Gastrocnemius medialis (tissue), 4 donors: ENCODE data around the gene IDH2. TPM values are rescaled to one million over a fixed set of nuclear protein-coding genes. Genes with fewer than 3 reads are reported as not detected.

ENCODE experiments used
- ATAC-seq, 2 donors: fragments of 150-250 bp; one replicate each; pipeline ENCODE4 v1.9.1; 2016
- DNase-seq, 2 donors: peaks; one replicate each; pipeline ENCODE4 v3.0.0-alpha.2; 2019
- H3K27ac ChIP-seq, 4 donors: fragments of 200-600 bp; sonication (generic); 1 replicate in 1 of 4; 2 replicates in 3 of 4; pipeline ENCODE4 v1.5.1; 2016 to 2018; ENCODE audit warnings: mild to moderate bottlenecking in 2 of 4, moderate library complexity in 1 of 4
- H3K27me3 ChIP-seq, 3 donors: fragments of 200-600 bp; sonication (generic) in 2 of 3; 1 replicate in 1 of 3; 2 replicates in 2 of 3; pipeline versions ENCODE4 v1.5.1 to v1.6.0; 2016 to 2019; ENCODE audit warnings: mild to moderate bottlenecking in 1 of 3, moderate library complexity in 1 of 3
- H3K36me3 ChIP-seq, 2 donors: fragments of 200-600 bp; sonication (generic) in 1 of 2; one replicate each; pipeline ENCODE4 v1.5.1; 2017 to 2018
- H3K4me1 ChIP-seq, 2 donors: fragments of 200-600 bp; sonication (generic) in 1 of 2; one replicate each; pipeline ENCODE4 v1.5.1; 2016 to 2017; ENCODE audit warnings: mild to moderate bottlenecking in 2 of 2
- H3K4me3 ChIP-seq, 4 donors: fragments of 200-600 bp; sonication (generic) in 3 of 4; 1 replicate in 1 of 4; 2 replicates in 3 of 4; pipeline ENCODE4 v1.5.1; 2016 to 2019; ENCODE audit warnings: mild to moderate bottlenecking in 2 of 4
- H3K9me3 ChIP-seq, 3 donors: fragments of 200-600 bp; sonication (generic) in 2 of 3; 1 replicate in 1 of 3; 2 replicates in 2 of 3; pipeline ENCODE4 v1.5.1; 2016 to 2019
- CTCF ChIP-seq, 5 experiments: fragments of 450-650 bp in 3 of 5; fragments of 200-600 bp in 2 of 5; sonication (generic) in 2 of 5; IDR thresholded peaks in 4 of 5; conservative IDR thresholded peaks in 1 of 5; 1 replicate in 4 of 5; 2 replicates in 1 of 5; pipeline ENCODE4 v1.5.1; 2016 to 2019; ENCODE audit warnings: antibody characterized with exemption in 5 of 5, mild to moderate bottlenecking in 3 of 5, moderate library complexity in 3 of 5
- POLR2A ChIP-seq, 2 donors: fragments of 450-650 bp; IDR thresholded peaks; one replicate each; pipeline ENCODE4 v1.6.1; 2017; ENCODE audit warnings: antibody characterized with exemption in 2 of 2, mild to moderate bottlenecking in 2 of 2, moderate library complexity in 2 of 2
- in situ Hi-C, 4 donors: fragments of 200-750 bp; cut with MboI; loops; one replicate each; pipeline versions ENCODE4 v1.15.0 to v1.8.0; 2017; ENCODE audit warnings: low sequenced_read_pairs in 4 of 4
- intact Hi-C: fragments of 100-400 bp; cut with DNase I; formaldehyde crosslinking; loops from one replicate; pipeline ENCODE4 v1.15.1; 2023; ENCODE audit warnings: low total_unique reads
- total RNA-seq, 4 donors: library from RNA; depleted of rRNA; stranded (reverse); fragments of >200 nt; gene quantifications; one replicate each; pipeline versions ENCODE4 v1.1.0 to v1.2.3, GENCODE V29; 2016

The IDH2 gene
- total RNA-seq, 4 donors from 2014 or later, result 349 to 547 (median 423) TPM

GRCh38 chr15:90080458-90080755, 21.9 kb downstream of the IDH2 start:
- in situ Hi-C loops (loop anchor here in 3 of 4 donors (25.0 kb wide), 1 partner anchor 318 kb away; the partner anchor contains the start of gene MESP1 (in 3 of the 3)), intact Hi-C loops (no loop called here)
- Histone ChIP-seq H3K27me3 (no peaks in the 10 kb centered on the region), H3K4me1 (peaks cover 11 to 16% of the 10 kb centered on the region in 2 donors), H3K27ac (peak overlapping the region in 2 of 4 donors; percentile 13), H3K36me3 (peaks cover 0 to 44% of the 10 kb centered on the region in 2 donors), H3K4me3 (no peak overlapping the region), H3K9me3 (no peaks in the 10 kb centered on the region)
- no peak for DNase-seq
- TF ChIP-seq POLR2A (IDR thresholded peaks at IDR 0.05), result no peak
- no peak for TF ChIP-seq CTCF (IDR thresholded peaks at IDR 0.05 in 4 of 5, conservative IDR thresholded peaks at IDR 0.05 in 1 of 5)
- ATAC-seq, result no peak

- peaks cover 0 to 39% of the 10 kb centered on the region in 2 donors for H3K36me3 ChIP-seq
- no peak for ATAC-seq
Observed at GRCh38 chr15:90079619-90080457, 22.4 kb downstream of the IDH2 start.

GRCh38 chr15:90078965-90079364, 23.3 kb downstream of the IDH2 start:
- DNase-seq (no peak), ATAC-seq (no peak)
- intact Hi-C loops (loop anchor here (10.0 kb wide), 1 partner anchor 394 kb away; no protein-coding TSS in a partner anchor), in situ Hi-C loops (loop anchor here (10.0 to 25.0 kb wide), 4 partner anchors 74 to 324 kb away; partner anchors contain the start of genes MESP1 (in 4 of the 4), AP3S2 (in 2 of the 4) and ZNF710 (in 1 of the 4))
- no peak for TF ChIP-seq CTCF (IDR thresholded peaks at IDR 0.05 in 4 of 5, conservative IDR thresholded peaks at IDR 0.05 in 1 of 5)
- no peak for TF ChIP-seq POLR2A (IDR thresholded peaks at IDR 0.05)
- Histone ChIP-seq H3K4me3 (no peak overlapping the region), H3K36me3 (peaks cover 0 to 30% of the 10 kb centered on the region in 2 donors), H3K27me3 (no peaks in the 10 kb centered on the region), H3K9me3 (no peaks in the 10 kb centered on the region), H3K27ac (peak overlapping the region; percentile 25 to 89 (median 63)), H3K4me1 (peaks cover 16% of the 10 kb centered on the region in 2 donors)

More at GRCh38 chr15:90079619-90080457, 22.4 kb downstream of the IDH2 start:
- DNase-seq, result no peak
- TF ChIP-seq CTCF (IDR thresholded peaks at IDR 0.05 in 4 of 5, conservative IDR thresholded peaks at IDR 0.05 in 1 of 5) (no peak), POLR2A (IDR thresholded peaks at IDR 0.05) (no peak)
- Histone ChIP-seq H3K4me1 (peaks cover 16% of the 10 kb centered on the region in 2 donors), H3K4me3 (no peak overlapping the region), H3K9me3 (no peaks in the 10 kb centered on the region), H3K27ac (peak overlapping the region; percentile 13 to 89 (median 37)), H3K27me3 (no peaks in the 10 kb centered on the region)
- in situ Hi-C loops (loop anchor here (10.0 to 25.0 kb wide), 4 partner anchors 75 to 325 kb away; partner anchors contain the start of genes MESP1 (in 4 of the 4), AP3S2 (in 2 of the 4) and ZNF710 (in 1 of the 4)), intact Hi-C loops (loop anchor here (10.0 kb wide), 1 partner anchor 395 kb away; no protein-coding TSS in a partner anchor)

GRCh38 chr15:90076716-90077115, 25.6 kb downstream of the IDH2 start:
- Histone ChIP-seq H3K9me3 (no peaks in the 10 kb centered on the region), H3K4me3 (no peak overlapping the region), H3K27me3 (no peaks in the 10 kb centered on the region), H3K4me1 (peaks cover 16 to 19% of the 10 kb centered on the region in 2 donors), H3K36me3 (peaks cover 0 to 13% of the 10 kb centered on the region in 2 donors), H3K27ac (peak overlapping the region; percentile 82 to 93 (median 90))
- DNase-seq (no peak), ATAC-seq (peak in 1 of 2 donors; percentile 17)
- intact Hi-C loops, result loop anchor here (10.0 kb wide), 1 partner anchor 392 kb away; no protein-coding TSS in a partner anchor
- no peak for TF ChIP-seq POLR2A (IDR thresholded peaks at IDR 0.05)
- TF ChIP-seq CTCF (IDR thresholded peaks at IDR 0.05 in 4 of 5, conservative IDR thresholded peaks at IDR 0.05 in 1 of 5), result no peak
- in situ Hi-C loops, result loop anchor here (10.0 to 25.0 kb wide), 4 partner anchors 72 to 322 kb away; partner anchors contain the start of genes MESP1 (in 4 of the 4), AP3S2 (in 2 of the 4) and ZNF710 (in 1 of the 4)
